Measurements from ENCODE around the gene TRIM28.

GRCh38 chr19:58569943-58570670 is 26.2 kb downstream of the TRIM28 start:
- TF ChIP-seq OSR1 (CRISPR knock-in tag; IDR thresholded peaks at IDR 0.05) (no peak), ZFP30 (CRISPR knock-in tag; IDR thresholded peaks at IDR 0.05) (no peak), ZFP3 (CRISPR knock-in tag; IDR thresholded peaks at IDR 0.05) (no peak), CSDC2 (CRISPR knock-in tag; IDR thresholded peaks at IDR 0.05) (no peak), BACH2 (CRISPR knock-in tag; IDR thresholded peaks at IDR 0.05; ENCODE audit: borderline replicate concordance) (no peak), GLIS3 (CRISPR knock-in tag; IDR thresholded peaks at IDR 0.05) (no peak), ESRRG (CRISPR knock-in tag; IDR thresholded peaks at IDR 0.05) (no peak), TOX (CRISPR knock-in tag; IDR thresholded peaks at IDR 0.05; ENCODE audit: borderline replicate concordance) (no peak), ISL1 (CRISPR knock-in tag; IDR thresholded peaks at IDR 0.05) (no peak), ARNTL (CRISPR knock-in tag; IDR thresholded peaks at IDR 0.05; ENCODE audit: borderline replicate concordance, low read depth) (no peak), CREB5 (CRISPR knock-in tag; IDR thresholded peaks at IDR 0.05; ENCODE audit: low read depth) (no peak), PATZ1 (CRISPR knock-in tag; IDR thresholded peaks at IDR 0.05; ENCODE audit: borderline replicate concordance) (no peak), RARB (CRISPR knock-in tag; IDR thresholded peaks at IDR 0.05) (no peak), SNAI2 (CRISPR knock-in tag; IDR thresholded peaks at IDR 0.05) (no peak)

Data from SK-N-SH treated with all-trans-retinoic acid at 6 μM for 48 hours (cell line).